Neural progenitor cell (in vitro differentiated cells): ENCODE data around the gene KIF26B.

ENCODE experiments used
- CTCF ChIP-seq: fragments of 200-600 bp; sonication (generic); IDR thresholded peaks from 2 replicates; pipeline ENCODE4 v1.5.1; 2017; ENCODE audit warnings: antibody characterized with exemption, mild to moderate bottlenecking
- EZH2 ChIP-seq: fragments of 200-600 bp; sonication (generic); IDR thresholded peaks from 2 replicates; pipeline ENCODE4 v1.6.1; 2017; ENCODE audit warnings: antibody characterized with exemption, mild to moderate bottlenecking, moderate library complexity
- EZH2phosphoT487 ChIP-seq: fragments of 200-600 bp; sonication (generic); IDR thresholded peaks from 2 replicates; pipeline ENCODE4 v1.6.1; 2017; ENCODE audit warnings: antibody characterized with exemption

DNA sequence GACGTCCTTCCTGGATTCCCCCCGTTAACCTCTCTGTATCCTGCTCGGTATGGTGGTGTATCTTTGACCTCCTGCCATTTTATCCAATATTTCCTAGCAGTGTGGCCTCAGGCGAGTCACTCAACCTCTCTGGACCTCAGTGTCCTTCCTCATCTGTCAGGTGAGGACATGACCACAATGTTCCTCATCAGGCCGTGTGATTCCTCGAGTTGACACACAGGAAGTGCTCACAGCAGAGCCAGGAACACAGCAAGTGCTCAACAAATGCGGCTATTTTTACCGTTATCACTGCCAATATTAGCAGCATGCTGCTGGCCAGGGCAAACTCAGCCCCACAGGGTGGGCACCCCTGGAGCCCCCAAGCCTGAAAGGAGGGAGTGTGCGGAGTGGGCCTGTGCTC, 450.2 kb downstream of the KIF26B start:
- TF ChIP-seq CTCF (no peak), EZH2 (no peak), EZH2phosphoT487 (no peak)
